B cell (primary cell): ENCODE data around the gene ISL2. TPM values are rescaled to one million over a fixed set of nuclear protein-coding genes. Genes with fewer than 3 reads are reported as not detected.

Experiments used
- ATAC-seq: fragments of 200-7000 bp; cut with Tn5 transposase; one replicate; pipeline ENCODE4 v1.10.0; 2021; ENCODE audit warnings: low read depth, mild to moderate bottlenecking, moderate number of reproducible peaks, moderate library complexity
- CTCF ChIA-PET: fragments of 350-600 bp; sonication (Branson Sonifier 250); formaldehyde crosslinking; loops from one replicate; lab custom pipeline; 2021; ENCODE audit warnings: antibody characterized with exemption, inconsistent platforms; lab: Charles Lee
- POLR2A ChIA-PET: fragments of 350-600 bp; sonication (Branson Sonifier 250); formaldehyde crosslinking; loops from one replicate; lab custom pipeline; 2021; ENCODE audit warnings: antibody characterized with exemption; lab: Charles Lee
- DNase-seq: peaks from one replicate; pipeline ENCODE4 v3.0.0; 2013
- H2AFZ ChIP-seq: 2 replicates; pipeline ENCODE4 v1.6.1; 2012; ENCODE audit warnings: mild to moderate bottlenecking, low read depth, low read length; ENCODE audit not compliant: insufficient read depth, poor library complexity, severe bottlenecking
- H3K27ac ChIP-seq, 2 donors: 1 replicate in 1 of 2; 2 replicates in 1 of 2; pipeline ENCODE4 v1.5.1; 2012 to 2013; ENCODE audit warnings: low read length in 2 of 2, mild to moderate bottlenecking in 2 of 2, moderate library complexity in 1 of 2
- H3K27me3 ChIP-seq, 4 experiments: fragments of 200-600 bp in 1 of 4; sonication (generic) in 1 of 4; replicated peaks in 1 of 4; 1 replicate in 2 of 4; 2 replicates in 2 of 4; pipeline versions ENCODE4 v1.6.1 to v1.7.0; 2013 to 2016; ENCODE audit warnings: low read length in 3 of 4, mild to moderate bottlenecking in 2 of 4, mixed read lengths in 1 of 4, moderate library complexity in 1 of 4; ENCODE audit not compliant: insufficient read depth in 4 of 4, control insufficient read depth in 3 of 4; ENCODE audit errors: control extremely low read depth in 1 of 4
- H3K36me3 ChIP-seq, 2 experiments: replicated peaks in 1 of 2; 1 replicate in 1 of 2; 2 replicates in 1 of 2; pipeline versions ENCODE4 v1.6.1 to v1.7.1; 2013; ENCODE audit warnings: low read length in 1 of 2; ENCODE audit not compliant: insufficient read depth in 2 of 2, control insufficient read depth in 1 of 2; ENCODE audit errors: control extremely low read depth in 1 of 2, extremely low read depth in 1 of 2
- H3K4me1 ChIP-seq, 2 donors: fragments of 200-600 bp in 1 of 2; sonication (generic) in 1 of 2; 1 replicate in 1 of 2; 2 replicates in 1 of 2; pipeline versions ENCODE4 v1.5.1 to v1.6.1; 2013 to 2017; ENCODE audit warnings: low read length in 2 of 2; ENCODE audit not compliant: control insufficient read depth in 2 of 2, insufficient read depth in 2 of 2
- H3K4me2 ChIP-seq: replicated peaks from 2 replicates; pipeline ENCODE3; 2012; ENCODE audit warnings: mild to moderate bottlenecking, low read depth, low read length; ENCODE audit not compliant: poor library complexity, severe bottlenecking
- H3K4me3 ChIP-seq, 5 experiments: fragments of 200-600 bp in 1 of 5; sonication (generic) in 1 of 5; 1 replicate in 3 of 5; 2 replicates in 2 of 5; pipeline versions ENCODE4 v1.5.1 to v1.7.0; 2011 to 2016; ENCODE audit warnings: low read length in 4 of 5, mild to moderate bottlenecking in 4 of 5, low read depth in 2 of 5, control low read depth in 1 of 5, moderate library complexity in 1 of 5; ENCODE audit not compliant: insufficient read depth in 1 of 5; ENCODE audit errors: control extremely low read depth in 1 of 5, extremely low read depth in 1 of 5
- H3K79me2 ChIP-seq: fragments of 200-600 bp; sonication (generic); one replicate; pipeline ENCODE4 v1.6.0; 2016; ENCODE audit warnings: low read length; ENCODE audit not compliant: control insufficient read depth, insufficient read depth
- H3K9ac ChIP-seq: fragments of 200-600 bp; sonication (generic); 2 replicates; pipeline ENCODE4 v1.6.1; 2017; ENCODE audit warnings: mild to moderate bottlenecking, low read length, moderate library complexity
- H3K9me3 ChIP-seq, 3 donors: one replicate each; pipeline versions ENCODE4 v1.6.1 to v1.7.1; 2013; ENCODE audit warnings: low read length in 2 of 3; ENCODE audit not compliant: control insufficient read depth in 2 of 3, insufficient read depth in 1 of 3; ENCODE audit errors: control extremely low read depth in 1 of 3
- H4K20me1 ChIP-seq: 2 replicates; pipeline ENCODE4 v1.6.0; 2012; ENCODE audit warnings: mild to moderate bottlenecking, low read length; ENCODE audit not compliant: insufficient read depth, control insufficient read depth, poor library complexity, severe bottlenecking
- H3K27ac Mint-ChIP-seq: one replicate; pipeline ENCODE4 v1.8.0; 2021; ENCODE audit warnings: mixed read lengths
- H3K27me3 Mint-ChIP-seq: one replicate; pipeline ENCODE4 v1.8.0; 2021; ENCODE audit warnings: mixed read lengths
- H3K4me1 Mint-ChIP-seq: one replicate; pipeline ENCODE4 v1.8.0; 2021; ENCODE audit warnings: mixed read lengths
- H3K4me3 Mint-ChIP-seq: one replicate; pipeline ENCODE4 v1.8.0; 2021; ENCODE audit warnings: mixed read lengths
- H3K9me3 Mint-ChIP-seq: one replicate; pipeline ENCODE4 v1.8.0; 2022; ENCODE audit warnings: mixed read lengths; ENCODE audit not compliant: insufficient read depth
- CTCF ChIP-seq: fragments of 200-600 bp; IDR thresholded peaks from one replicate; pipeline ENCODE4 v1.8.0; 2022; ENCODE audit warnings: antibody characterized with exemption, mild to moderate bottlenecking
- EZH2 ChIP-seq: IDR thresholded peaks from 2 replicates; pipeline ENCODE4 v1.6.1; 2012; ENCODE audit warnings: borderline replicate concordance, low read depth, mild to moderate bottlenecking, moderate library complexity, low read length; ENCODE audit not compliant: insufficient read depth, poor library complexity, severe bottlenecking
- WGBS: methylation state at CpG from one replicate; pipeline ENCODE4 v1.1.5; 2013; ENCODE audit warnings: missing lambda C conversion rate; ENCODE audit not compliant: insufficient coverage; 5-methylcytosine and 5-hydroxymethylcytosine counted together
- intact Hi-C: fragments of 100-400 bp; cut with micrococcal nuclease; formaldehyde crosslinking; loops from one replicate; pipeline ENCODE4 v1.10.0; 2022
- polyA plus RNA-seq: library from polyadenylated mRNA; depleted of rRNA; stranded (reverse); fragments of >200 nt; gene quantifications from 2 replicates; pipeline ENCODE4 v1.2.3, GENCODE V29; 2012
- total RNA-seq, 2 donors: library from RNA; stranded (reverse); fragments of 120-200 nt in 1 of 2; gene quantifications; 1 replicate in 1 of 2; 2 replicates in 1 of 2; pipeline versions ENCODE4 v1.2.3 to v1.2.4, GENCODE V29; 2013 to 2022

ISL2 gene
- total and polyA plus RNA-seq, 2 donors (not counting 1 experiment from before 2014, with no cell fraction given), result 0.59 to 1.8 TPM

GRCh38 chr15:76328958-76329357, 7.6 kb upstream of the ISL2 start:
- Histone ChIP-seq H3K4me3 (no peak overlapping the region), H3K9me3 (no peaks in the 10 kb centered on the region), H3K27me3 (peaks cover 0 to 43% (median 14%) of the 10 kb centered on the region in 4 experiments), H3K79me2 (no peaks in the 10 kb centered on the region), H3K9ac (no peak overlapping the region), H3K36me3 (no peaks in the 10 kb centered on the region), H3K4me2 (no peak overlapping the region), H3K4me1 (no peaks in the 10 kb centered on the region), H4K20me1 (no peaks in the 10 kb centered on the region), H2AFZ (no peak overlapping the region), H3K27ac (no peak overlapping the region)
- H3K4me3 Mint-ChIP-seq, result no peak overlapping the region
- ChIA-PET POLR2A (no interaction called here), CTCF (interaction anchor here (2.6 kb wide), 1 partner anchor 138 kb away, joined by 9 read pairs; no protein-coding TSS in a partner anchor)
- ATAC-seq (no peak), DNase-seq (no peak)
- peaks cover 43% of the 10 kb centered on the region for H3K27me3 Mint-ChIP-seq
- no peaks in the 10 kb centered on the region for H3K9me3 Mint-ChIP-seq
- no peak overlapping the region for H3K27ac Mint-ChIP-seq
- WGBS, result 68% methylated on average over 4 of the region's 4 CpGs
- no peak for TF ChIP-seq EZH2
- TF ChIP-seq CTCF, result no peak
- no peaks in the 10 kb centered on the region for H3K4me1 Mint-ChIP-seq
- intact Hi-C loops, result no loop called here

GRCh38 chr15:76330080-76330680, 6.4 kb upstream of the ISL2 start:
- Mint-ChIP-seq H3K27me3 (peaks cover 43% of the 10 kb centered on the region), H3K9me3 (no peaks in the 10 kb centered on the region), H3K4me1 (peaks cover 2% of the 10 kb centered on the region), H3K4me3 (no peak overlapping the region), H3K27ac (no peak overlapping the region)
- ChIA-PET CTCF (interaction anchor here (1.0 to 2.6 kb wide), 4 partner anchors 32 to 139 kb away, joined by 3 to 9 read pairs (median 4); no protein-coding TSS in a partner anchor), POLR2A (no interaction called here)
- H3K27me3 ChIP-seq, result peaks cover 0 to 50% (median 25%) of the 10 kb centered on the region in 4 experiments
- peaks cover 0 to 8% (median 0%) of the 10 kb centered on the region in 3 donors for H3K9me3 ChIP-seq
- ATAC-seq (no peak), DNase-seq (no peak)
- no peak overlapping the region for H3K4me3 ChIP-seq
- no peak overlapping the region for H3K27ac ChIP-seq
- intact Hi-C loops, result no loop called here
- TF ChIP-seq CTCF (no peak), EZH2 (no peak)
- H3K79me2 ChIP-seq, result no peaks in the 10 kb centered on the region
- no peak overlapping the region for H2AFZ ChIP-seq
- H3K36me3 ChIP-seq, result no peaks in the 10 kb centered on the region
- WGBS, result 72% methylated on average over 7 of the region's 7 CpGs
- H3K4me1 ChIP-seq, result peaks cover 3% of the 10 kb centered on the region in 2 donors
- no peak overlapping the region for H3K9ac ChIP-seq
- H3K4me2 ChIP-seq, result no peak overlapping the region
- no peaks in the 10 kb centered on the region for H4K20me1 ChIP-seq
